K562 (cell line): Measurements from ENCODE around the gene C15orf62. TPM values are rescaled to one million over a fixed set of nuclear protein-coding genes. Genes with fewer than 3 reads are reported as not detected.

ENCODE experiments used
- ATAC-seq: fragments of 200-7000 bp; cut with Tn5 transposase; 3 replicates; pipeline ENCODE4 v1.9.1; 2020; ENCODE audit warnings: moderate library complexity
- BruUV-seq: library from RNA; stranded (reverse); fragments of 400-500 nt; replicated peaks from 2 replicates; lab custom pipeline; 2021; lab: Mats Ljungman, UMichigan
- CTCF ChIA-PET: fragments of 300-600 bp; formaldehyde crosslinking; extraction: SDS; loops from one replicate; lab custom pipeline; 2021; ENCODE audit warnings: low intra/inter-chr PET ratio; lab: Yijun Ruan, JAX
- POLR2A ChIA-PET: fragments of 300-600, 350-650 bp; sonication (Branson Sonifier 250); formaldehyde crosslinking; extraction: SDS; loops from one replicate; lab custom pipeline; 2021; ENCODE audit warnings: antibody characterized with exemption, inconsistent platforms; lab: Yijun Ruan, JAX
- DNase-seq, 4 experiments: peaks; one replicate each; pipeline versions ENCODE4 v3.0.0 to v3.0.0-alpha.2; 2011 to 2018; ENCODE audit warnings: low spot score in 3 of 4, mixed read lengths in 3 of 4; ENCODE audit errors: extremely low read depth in 1 of 4
- FAIRE-seq: peaks from 2 replicates; lab custom pipeline; 2011; peaks lifted over from hg19 to GRCh38; lab: Jason Lieb, UNC
- H2AFZ ChIP-seq: 2 replicates; pipeline ENCODE4 v1.6.0; 2011; ENCODE audit warnings: low read depth, low read length, control low read depth, inconsistent platforms
- H3K27ac ChIP-seq: fragments of 200-600 bp; 3 replicates; pipeline ENCODE4 v1.8.0; 2011; ENCODE audit warnings: low read depth, mild to moderate bottlenecking, control low read depth, inconsistent platforms, low read length, moderate library complexity, mixed read lengths; ENCODE audit errors: extremely low read depth
- H3K27me3 ChIP-seq, 2 experiments: fragments of 300-600 bp in 1 of 2; 2 replicates in 1 of 2; 3 replicates in 1 of 2; pipeline versions ENCODE4 v1.6.0 to v1.8.0; 2011; ENCODE audit warnings: inconsistent platforms in 2 of 2, low read length in 2 of 2, mild to moderate bottlenecking in 1 of 2, mixed read lengths in 1 of 2, moderate library complexity in 1 of 2; ENCODE audit not compliant: control insufficient read depth in 2 of 2, insufficient read depth in 2 of 2
- H3K36me3 ChIP-seq: fragments of 300-600 bp; 3 replicates; pipeline ENCODE4 v1.8.0; 2011; ENCODE audit warnings: mild to moderate bottlenecking, low read length, inconsistent platforms; ENCODE audit not compliant: control insufficient read depth, insufficient read depth
- H3K4me1 ChIP-seq, 2 experiments: fragments of 200-600 bp in 1 of 2; replicated peaks in 1 of 2; 2 replicates in 1 of 2; 3 replicates in 1 of 2; pipeline versions ENCODE4 v1.5.1 to v1.8.0; 2011; ENCODE audit warnings: inconsistent platforms in 2 of 2, low read length in 2 of 2, mild to moderate bottlenecking in 1 of 2, mixed read lengths in 1 of 2, moderate library complexity in 1 of 2; ENCODE audit not compliant: control insufficient read depth in 2 of 2, insufficient read depth in 2 of 2
- H3K4me2 ChIP-seq: 2 replicates; pipeline ENCODE4 v1.6.1; 2011; ENCODE audit warnings: low read length, control low read depth, inconsistent platforms, mixed read lengths; ENCODE audit not compliant: insufficient read depth
- H3K4me3 ChIP-seq: fragments of 200-600 bp; sonication (generic), shearing (Covaris generic); 2 replicates; pipeline ENCODE4 v1.5.1; 2016; ENCODE audit warnings: control low read depth, inconsistent platforms
- H3K79me2 ChIP-seq: fragments of 200-600 bp; 3 replicates; pipeline ENCODE4 v1.8.0; 2011; ENCODE audit warnings: low read length, inconsistent platforms; ENCODE audit not compliant: control insufficient read depth, insufficient read depth
- H3K9ac ChIP-seq, 2 experiments: 2 replicates each; pipeline versions ENCODE4 v1.6.0 to v1.6.1; 2011; ENCODE audit warnings: low read depth in 2 of 2, low read length in 2 of 2, control low read depth in 1 of 2, inconsistent platforms in 1 of 2, mild to moderate bottlenecking in 1 of 2, mixed read lengths in 1 of 2; ENCODE audit not compliant: insufficient read depth in 1 of 2
- H3K9me1 ChIP-seq: one replicate; pipeline ENCODE4 v1.6.0; 2011; ENCODE audit warnings: inconsistent platforms, mild to moderate bottlenecking, low read length, moderate library complexity; ENCODE audit not compliant: control insufficient read depth, insufficient read depth
- H3K9me3 ChIP-seq: replicated peaks from 2 replicates; pipeline ENCODE4 v1.5.1; 2011; ENCODE audit warnings: low read depth, low read length, inconsistent platforms; ENCODE audit not compliant: control insufficient read depth, insufficient read depth
- H4K20me1 ChIP-seq: replicated peaks from 2 replicates; pipeline ENCODE4 v1.6.1; 2011; ENCODE audit warnings: low read length, inconsistent platforms, mixed read lengths; ENCODE audit not compliant: control insufficient read depth, insufficient read depth
- CEBPB ChIP-seq: fragments of 450-650 bp; IDR thresholded peaks from 2 replicates; pipeline ENCODE4 v1.6.1; 2016; ENCODE audit warnings: missing genetic modification characterization, missing compliant biosample characterization
- CTCF ChIP-seq, 3 experiments: IDR thresholded peaks in 2 of 3; conservative IDR thresholded peaks in 1 of 3; 2 replicates each; pipeline ENCODE4 v1.5.1; 2011 to 2012; ENCODE audit warnings: low read length in 3 of 3, mild to moderate bottlenecking in 3 of 3, control low read depth in 2 of 3, improper control_type of control experiment in 1 of 3, inconsistent platforms in 1 of 3, low read depth in 1 of 3, mixed read lengths in 1 of 3, moderate library complexity in 1 of 3; ENCODE audit not compliant: insufficient read depth in 2 of 3
- HIVEP1 ChIP-seq: fragments of 250-450 bp; sonication (Bioruptor Pico); IDR thresholded peaks from 2 replicates; pipeline ENCODE4 v1.4.0; 2020; ENCODE audit warnings: mild to moderate bottlenecking
- IRF9 ChIP-seq: fragments of 450-650 bp; IDR thresholded peaks from 2 replicates; pipeline ENCODE4 v1.6.1; 2016; ENCODE audit warnings: missing biosample characterization, missing genetic modification characterization
- MAFG ChIP-seq: fragments of 450-650 bp; conservative IDR thresholded peaks from 2 replicates; pipeline ENCODE4 v1.6.1; 2016; ENCODE audit warnings: missing genetic modification characterization, missing compliant biosample characterization
- MLX ChIP-seq, 2 experiments: fragments of 450-650 bp in 1 of 2; sonication (generic) in 1 of 2; formaldehyde crosslinking; conservative IDR thresholded peaks; 2 replicates each; pipeline versions ENCODE4 v1.4.0 to v1.8.1; 2020 to 2022; ENCODE audit warnings: mild to moderate bottlenecking in 1 of 2, missing genetic modification reagents in 1 of 2
- NR2C1 ChIP-seq, 2 experiments: fragments of 450-650 bp; IDR thresholded peaks; 2 replicates each; pipeline ENCODE4 v1.6.1; 2017; ENCODE audit warnings: mild to moderate bottlenecking in 2 of 2, antibody characterized with exemption in 1 of 2, inconsistent platforms in 1 of 2, missing compliant biosample characterization in 1 of 2, missing genetic modification characterization in 1 of 2
- SMAD4 ChIP-seq: fragments of 250-450 bp; sonication (Bioruptor Pico); conservative IDR thresholded peaks from 2 replicates; pipeline ENCODE4 v1.8.0; 2021; ENCODE audit warnings: inconsistent platforms, mild to moderate bottlenecking, moderate library complexity
- ZNF695 ChIP-seq: fragments of 450-650 bp; formaldehyde crosslinking; IDR thresholded peaks from 2 replicates; pipeline ENCODE4 v1.4.0; 2020; ENCODE audit warnings: mild to moderate bottlenecking, moderate library complexity
- WGBS: fragments of 100-300 bp; shearing (Covaris generic); methylation state at CpG from one replicate; pipeline ENCODE4 v1.1.6; 2016; ENCODE audit warnings: low coverage, mixed read lengths; ENCODE audit not compliant: insufficient coverage; ENCODE audit errors: missing lambda C conversion rate; 5-methylcytosine and 5-hydroxymethylcytosine counted together
- in situ Hi-C: fragments of 300-500 bp; cut with MboI; formaldehyde crosslinking; loops from 4 replicates; pipeline ENCODE4 v1.15.0; 2018; ENCODE audit warnings: inconsistent platforms, mixed read lengths
- intact Hi-C: fragments of 100-400 bp; cut with micrococcal nuclease; formaldehyde crosslinking; loops from 2 replicates; pipeline ENCODE4 v1.14.2; 2022
- polyA plus RNA-seq, 8 experiments: library from polyadenylated mRNA; depleted of rRNA in 4 of 8; stranded (reverse) in 5 of 8; unstranded in 3 of 8; fragments of >200 nt; fragmentation: Nextera tagmentation in 2 of 8; fragmentation: Illumina TruSeq in 1 of 8; extraction: Ambion mirVana in 2 of 8; extraction: Trizol in 1 of 8; gene quantifications; 2 replicates each; pipeline versions ENCODE4 v1.2.1 to v1.2.3, GENCODE V29; 2011 to 2014; ENCODE audit warnings: inconsistent platforms in 1 of 8, missing spikeins in 1 of 8
- total RNA-seq, 7 experiments: library from RNA; depleted of rRNA in 6 of 7; stranded (reverse); fragments of >200 nt in 6 of 7; fragmentation: Illumina TruSeq in 2 of 7; extraction: Trizol in 2 of 7; gene quantifications; 2 replicates each; pipeline versions ENCODE4 v1.2.1 to v1.2.3, GENCODE V29; 2011 to 2021; ENCODE audit warnings: low replicate concordance in 1 of 7
- TF ChIP-seq, protein P1 (sequence below): fragments of 450-650 bp; formaldehyde crosslinking; IDR thresholded peaks from 2 replicates; pipeline ENCODE4 v1.4.0; 2020; ENCODE audit warnings: mild to moderate bottlenecking
- TF ChIP-seq, protein P2 (sequence below), 2 experiments: IDR thresholded peaks; 2 replicates each; pipeline ENCODE4 v1.6.1; 2011; ENCODE audit warnings: borderline replicate concordance in 1 of 2, control low read depth in 1 of 2, low read depth in 1 of 2, low read length in 1 of 2, mild to moderate bottlenecking in 1 of 2, mixed read lengths in 1 of 2, moderate library complexity in 1 of 2; ENCODE audit not compliant: insufficient read depth in 1 of 2, insufficient read length in 1 of 2, poor library complexity in 1 of 2, severe bottlenecking in 1 of 2; ENCODE audit errors: extremely low read depth in 1 of 2

Gene C15orf62
- total and polyA plus RNA-seq, 9 of the 15 experiments (the other 6 are each of a cell fraction or from before 2014, with no cell fraction given) = 0.01 to 0.76 (median 0.30) TPM; not detected in 1

GRCh38 chr15:40743921-40744814 is 25.6 kb upstream of the C15orf62 start:
- H3K9ac ChIP-seq = peak overlapping the region in 1 of 2 experiments; percentile 77; a peak in 1 of 4 replicates
- peak in 3 of 4 experiments; percentile 47 to 62 (median 48) for DNase-seq
- no peaks in the 10 kb centered on the region for H3K9me1 ChIP-seq
- TF ChIP-seq MLX (CRISPR knock-in tag; conservative IDR thresholded peaks at IDR 0.05) (no peak), HIVEP1 (CRISPR knock-in tag) (no peak), CEBPB (tag) (peak; percentile 89), IRF9 (0 out of 2 replicates have a peak, but pooled peaks have one; percentile 31), ZNF695 (no peak), CTCF (IDR thresholded peaks at IDR 0.05 in 2 of 3, conservative IDR thresholded peaks at IDR 0.05 in 1 of 3; ENCODE audit: insufficient read depth in 2 of 3, low read depth in 1 of 3, low read length in 3 of 3) (peak; percentile 15 to 22 (median 20); a peak in 2 of 6 replicates), MAFG (tag) (peak; percentile 67; the same call in 1 of the 2 replicates), SMAD4 (CRISPR knock-in tag) (peak; percentile 95), NR2C1 (IDR thresholded peaks at IDR 0.05) (peak; percentile 57; the same call in 1 of the 2 replicates), NR2C1 (tag; IDR thresholded peaks at IDR 0.05) (peak; percentile 88)
- TF ChIP-seq, protein P1, sequence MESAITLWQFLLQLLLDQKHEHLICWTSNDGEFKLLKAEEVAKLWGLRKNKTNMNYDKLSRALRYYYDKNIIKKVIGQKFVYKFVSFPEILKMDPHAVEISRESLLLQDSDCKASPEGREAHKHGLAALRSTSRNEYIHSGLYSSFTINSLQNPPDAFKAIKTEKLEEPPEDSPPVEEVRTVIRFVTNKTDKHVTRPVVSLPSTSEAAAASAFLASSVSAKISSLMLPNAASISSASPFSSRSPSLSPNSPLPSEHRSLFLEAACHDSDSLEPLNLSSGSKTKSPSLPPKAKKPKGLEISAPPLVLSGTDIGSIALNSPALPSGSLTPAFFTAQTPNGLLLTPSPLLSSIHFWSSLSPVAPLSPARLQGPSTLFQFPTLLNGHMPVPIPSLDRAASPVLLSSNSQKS = no peak
- TF ChIP-seq, protein P2, sequence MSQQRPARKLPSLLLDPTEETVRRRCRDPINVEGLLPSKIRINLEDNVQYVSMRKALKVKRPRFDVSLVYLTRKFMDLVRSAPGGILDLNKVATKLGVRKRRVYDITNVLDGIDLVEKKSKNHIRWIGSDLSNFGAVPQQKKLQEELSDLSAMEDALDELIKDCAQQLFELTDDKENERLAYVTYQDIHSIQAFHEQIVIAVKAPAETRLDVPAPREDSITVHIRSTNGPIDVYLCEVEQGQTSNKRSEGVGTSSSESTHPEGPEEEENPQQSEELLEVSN (IDR thresholded peaks at IDR 0.05; ENCODE audit: borderline replicate concordance in 1 of 2, extremely low read depth in 1 of 2, insufficient read depth in 1 of 2, insufficient read length in 1 of 2, low read depth in 1 of 2, low read length in 1 of 2, poor library complexity in 1 of 2, severe bottlenecking in 1 of 2) = peak in 1 of 2 experiments; percentile 37

More at GRCh38 chr15:40743921-40744814, 25.6 kb upstream of the C15orf62 start:
- ChIA-PET POLR2A (interaction anchor here (0.6 to 1.3 kb wide), 10 partner anchors 13 to 1116 kb away, joined by 3 to 9 read pairs (median 3); no protein-coding TSS in a partner anchor), CTCF (no interaction called here)
- peaks cover 87% of the 10 kb centered on the region for H3K36me3 ChIP-seq
- 51% methylated on average over 11 of the region's 12 CpGs for WGBS
- H3K27ac ChIP-seq = peak overlapping the region; percentile 43; the same call in 2 of the 3 replicates
- intact Hi-C loops (no loop called here), in situ Hi-C loops (no loop called here)
- H3K4me3 ChIP-seq = no peak overlapping the region
- no peak overlapping the region for H2AFZ ChIP-seq
- H3K79me2 ChIP-seq = peaks cover 28% of the 10 kb centered on the region; the same call in 1 of the 3 replicates
- H3K9me3 ChIP-seq = no peaks in the 10 kb centered on the region
- no peaks in the 10 kb centered on the region for H3K27me3 ChIP-seq
- peak; percentile 63 for ATAC-seq
- peaks cover 4% of the 10 kb centered on the region; the same call in 1 of the 2 replicates for H4K20me1 ChIP-seq
- BruUV-seq = no TSS peak
- peak; percentile 35 for FAIRE-seq
- no peak overlapping the region for H3K4me2 ChIP-seq
- H3K4me1 ChIP-seq = peaks cover 44 to 45% of the 10 kb centered on the region in 2 experiments
